HG03175 (cell line): ENCODE measurements around the gene GYG1.

Experiments used
- ATAC-seq: cut with Tn5 transposase; IDR thresholded peaks from one replicate; pipeline ENCODE4 v1.9.1; 2021; ENCODE audit warnings: mild to moderate bottlenecking, moderate library complexity; ENCODE audit not compliant: unreplicated experiment

The GYG1 gene

DNA sequence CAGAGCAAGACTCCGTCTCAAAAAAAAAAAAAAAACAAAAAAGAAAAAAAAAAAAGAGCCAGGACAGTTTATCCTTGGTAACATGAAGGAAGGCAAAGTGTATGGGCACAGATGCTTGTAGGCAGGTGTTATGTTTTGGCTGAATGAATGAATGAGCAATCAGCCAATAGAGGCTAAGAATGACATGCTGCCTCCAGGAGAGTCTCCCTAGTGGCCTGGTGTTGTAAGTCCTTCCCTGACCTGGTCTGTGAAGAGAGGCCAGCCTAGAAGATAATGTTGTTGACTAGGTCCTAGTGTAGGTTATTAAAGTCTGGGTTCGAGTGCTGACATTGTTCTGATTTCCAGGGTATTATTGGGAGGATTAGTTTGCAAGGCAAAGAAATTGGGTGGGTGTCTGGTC lies 24.9 kb downstream of the GYG1 start:
- ATAC-seq = no peak

DNA sequence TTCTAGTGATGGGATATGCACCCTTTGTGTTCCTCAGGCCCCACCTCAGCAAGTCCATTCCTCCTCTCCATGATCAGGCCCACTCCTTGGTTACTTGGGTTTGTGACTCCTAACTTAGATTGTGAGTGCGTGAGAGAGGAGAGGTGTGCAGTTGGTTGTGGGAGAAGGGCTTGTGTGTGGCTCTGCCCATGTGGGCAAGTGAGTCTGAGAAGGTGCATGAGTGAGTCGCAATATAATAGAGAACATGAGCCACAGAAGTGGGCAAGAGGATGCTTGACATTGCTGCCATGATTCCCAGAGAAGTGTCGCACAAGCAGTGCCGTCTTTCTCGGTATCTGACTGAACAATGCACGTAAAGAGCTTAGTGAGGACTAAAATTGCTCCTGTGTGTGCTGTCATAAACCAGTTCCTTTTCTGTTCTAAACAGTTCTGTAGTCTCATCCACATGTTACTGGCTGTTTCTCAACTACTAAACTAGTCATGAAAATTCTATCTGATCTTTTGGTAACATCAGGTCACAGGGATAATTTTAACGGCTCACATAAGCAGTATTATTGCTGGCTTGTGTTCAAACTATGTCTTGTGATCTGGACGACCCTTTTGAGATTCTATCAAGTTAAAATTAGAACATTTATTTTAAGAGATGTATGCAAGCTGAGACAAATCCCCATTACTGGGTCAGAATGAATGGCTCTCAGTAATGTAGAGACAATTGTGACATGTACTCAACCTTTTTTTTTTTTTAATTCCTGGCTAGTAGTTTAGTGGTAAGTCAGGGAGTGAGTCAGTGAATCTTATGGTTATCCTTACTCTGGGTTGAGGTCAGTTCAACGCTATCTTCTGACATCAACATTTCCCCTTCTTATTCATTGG lies 25.6 kb downstream of the GYG1 start:
- no peak for ATAC-seq

DNA sequence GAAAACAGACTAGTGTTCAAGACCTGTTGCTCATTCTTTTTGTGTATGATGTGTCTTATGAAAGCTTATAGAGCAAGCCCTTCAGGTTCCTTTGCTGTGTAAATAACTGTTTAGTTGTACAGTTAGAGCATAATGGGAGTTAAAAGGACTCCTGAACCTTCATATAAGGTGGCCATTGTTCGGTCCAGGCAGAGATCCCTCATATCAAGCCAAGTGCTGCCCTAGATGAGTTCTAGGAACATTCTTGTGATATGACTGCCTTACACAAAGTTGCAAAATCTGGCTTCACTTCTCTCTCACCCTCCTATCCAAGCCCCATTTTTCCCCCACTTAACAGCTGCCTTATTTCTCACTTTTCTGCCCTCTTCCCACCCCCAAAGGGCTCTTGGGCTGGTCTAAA lies 26.9 kb downstream of the GYG1 start:
- no peak for ATAC-seq

DNA sequence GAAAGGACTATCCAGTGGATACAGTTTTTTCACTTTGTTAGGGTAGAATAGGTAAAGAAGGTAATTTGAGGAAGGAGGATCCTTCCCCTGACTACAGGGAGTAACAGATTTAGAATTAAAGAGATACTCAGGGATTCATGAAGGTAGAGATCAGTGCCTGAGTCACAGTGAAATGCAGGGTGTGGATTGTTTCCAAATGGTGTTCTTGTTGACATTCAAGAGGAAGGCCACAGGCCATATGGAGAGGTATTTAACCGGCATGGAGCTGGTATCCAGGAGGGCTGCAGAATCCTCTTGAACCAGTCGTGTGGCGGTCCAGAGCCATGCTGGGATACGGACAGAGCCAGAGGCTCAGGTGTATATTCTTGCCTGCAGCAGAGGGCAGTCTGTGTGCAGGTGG lies 28.2 kb downstream of the GYG1 start:
- no peak for ATAC-seq

DNA sequence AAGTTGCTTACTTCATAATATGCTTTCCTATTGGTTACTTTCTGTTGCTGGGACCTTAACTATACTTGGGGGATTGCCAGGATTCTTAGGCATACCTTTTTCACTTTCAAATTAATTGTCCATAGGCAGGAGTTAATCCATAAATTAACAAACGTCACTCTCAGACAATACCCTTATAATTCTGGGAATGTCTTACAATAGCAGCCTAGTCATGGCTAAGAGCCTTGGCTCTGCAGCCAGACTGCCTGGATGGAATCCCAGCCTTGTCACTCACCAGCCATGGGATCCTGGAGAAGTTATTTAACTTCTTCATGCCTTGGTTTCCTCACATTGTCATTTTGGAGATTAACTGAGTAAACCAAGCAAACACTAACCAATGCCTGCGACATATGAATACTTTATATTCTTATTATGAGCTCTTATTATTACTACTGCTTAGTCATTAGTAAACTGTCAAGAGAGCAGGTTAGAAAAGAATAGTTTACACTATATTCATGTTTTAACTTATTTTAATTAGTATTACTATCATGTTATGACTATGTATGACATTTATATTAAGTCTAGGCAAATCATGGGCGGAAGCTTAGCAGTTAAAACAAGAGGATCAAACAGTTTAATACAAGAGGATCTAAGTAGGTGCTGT lies 29.0 kb downstream of the GYG1 start:
- ATAC-seq = no peak

DNA sequence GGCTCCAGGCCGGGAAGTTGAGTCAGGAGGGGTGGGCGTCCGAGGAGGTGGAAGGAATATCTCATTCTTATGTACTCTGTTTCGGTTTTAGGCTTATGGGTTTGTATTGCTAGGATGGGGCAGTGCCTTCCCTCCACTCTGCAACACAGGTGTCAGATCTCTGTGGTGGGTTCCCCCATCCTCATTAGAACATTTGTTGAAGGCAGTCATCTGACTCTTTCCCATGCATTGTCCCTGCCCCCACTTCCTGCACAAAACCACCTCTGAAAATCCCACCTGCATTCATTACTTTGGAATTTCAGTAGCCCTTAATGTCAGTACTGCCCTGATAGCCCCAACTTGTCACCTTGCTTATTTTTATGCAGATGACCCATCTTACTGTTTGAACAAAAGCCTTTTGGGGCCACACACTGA lies 29.5 kb downstream of the GYG1 start:
- no peak for ATAC-seq

DNA sequence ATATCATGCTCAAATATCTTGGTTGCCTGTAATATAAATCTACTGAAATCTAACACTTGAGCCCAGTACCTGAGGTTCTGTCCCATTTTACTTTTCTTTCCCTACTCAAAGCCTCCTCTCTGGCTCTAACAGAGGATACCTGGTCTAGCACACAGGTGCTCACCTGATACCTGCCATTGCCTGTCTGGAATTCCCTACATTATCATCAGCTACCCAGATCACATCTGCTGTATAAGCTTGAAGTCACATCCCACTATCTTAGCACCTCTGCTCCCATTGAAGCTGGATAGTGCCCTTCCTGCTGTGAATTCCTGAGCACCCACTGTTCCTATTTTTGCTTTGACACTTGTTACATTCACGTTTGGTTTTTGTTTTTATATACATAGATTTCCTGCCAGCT lies 30.5 kb downstream of the GYG1 start:
- ATAC-seq = no peak

DNA sequence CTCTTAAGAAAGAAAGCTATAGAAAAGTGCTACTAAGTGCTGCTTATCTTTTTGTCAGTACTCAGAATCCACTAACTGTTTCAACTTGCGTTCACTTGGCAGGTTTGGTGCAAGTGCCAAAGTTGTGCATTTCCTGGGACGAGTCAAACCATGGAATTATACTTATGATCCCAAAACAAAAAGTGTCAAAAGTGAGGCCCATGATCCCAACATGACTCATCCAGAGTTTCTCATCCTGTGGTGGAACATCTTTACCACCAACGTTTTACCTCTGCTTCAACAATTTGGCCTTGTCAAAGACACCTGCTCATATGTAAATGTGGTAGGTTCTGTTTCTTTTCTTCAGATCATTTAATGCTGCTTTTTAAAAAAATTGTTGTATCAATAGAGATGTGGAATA lies 32.6 kb downstream of the GYG1 start:
- no peak for ATAC-seq

DNA sequence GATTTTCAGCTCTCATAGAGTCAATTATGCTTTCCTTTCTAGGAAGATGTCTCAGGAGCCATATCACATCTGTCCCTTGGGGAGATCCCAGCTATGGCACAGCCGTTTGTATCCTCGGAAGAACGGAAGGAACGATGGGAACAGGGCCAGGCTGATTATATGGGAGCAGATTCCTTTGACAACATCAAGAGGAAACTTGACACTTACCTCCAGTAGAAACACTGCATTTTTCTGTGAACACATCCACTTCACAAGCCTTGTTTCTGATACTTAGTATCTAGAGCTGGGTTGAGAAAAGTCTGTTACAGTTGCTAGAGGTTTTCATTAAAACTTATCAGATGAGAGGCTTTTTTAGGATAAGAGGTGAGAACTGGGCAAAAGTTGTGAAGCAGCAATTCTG lies 35.4 kb downstream of the GYG1 start:
- ATAC-seq = no peak

DNA sequence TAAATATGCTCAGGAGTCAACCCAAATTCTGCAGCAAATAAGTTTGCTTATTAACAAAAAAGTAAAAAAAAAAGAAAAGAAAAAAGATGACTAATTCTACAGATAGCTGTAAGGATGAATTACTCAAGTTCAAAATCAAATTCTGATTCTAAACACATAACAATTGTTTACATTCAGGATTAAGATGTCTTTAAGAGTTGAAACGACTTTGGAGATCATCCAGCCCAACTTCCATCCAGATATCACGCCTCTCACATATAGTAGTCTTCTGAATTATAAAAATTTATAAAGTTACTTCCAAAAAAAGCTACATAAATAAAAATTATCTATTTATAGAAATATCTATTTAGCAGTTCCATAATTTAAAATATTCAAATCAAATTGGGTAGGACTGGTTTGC lies 39.8 kb downstream of the GYG1 start:
- ATAC-seq = no peak

DNA sequence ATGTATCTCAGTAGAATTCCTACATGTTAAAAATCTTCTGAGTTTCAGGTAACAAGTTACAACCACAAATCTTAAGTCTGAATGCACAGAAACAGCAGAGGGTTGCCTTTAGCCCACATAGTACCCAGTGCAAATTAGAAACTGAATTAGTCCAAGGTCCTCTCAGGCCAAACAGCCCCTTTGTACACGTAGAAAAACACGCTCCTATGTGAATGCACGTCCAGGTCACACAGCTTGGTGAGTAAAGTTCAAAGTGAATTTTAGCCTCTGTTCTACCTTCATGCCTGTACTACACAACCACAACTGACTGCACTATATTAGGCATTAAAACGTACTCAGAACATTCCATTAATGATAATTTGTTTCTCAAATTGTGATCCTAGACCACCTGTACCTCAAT lies 46.3 kb downstream of the GYG1 start:
- no peak for ATAC-seq

DNA sequence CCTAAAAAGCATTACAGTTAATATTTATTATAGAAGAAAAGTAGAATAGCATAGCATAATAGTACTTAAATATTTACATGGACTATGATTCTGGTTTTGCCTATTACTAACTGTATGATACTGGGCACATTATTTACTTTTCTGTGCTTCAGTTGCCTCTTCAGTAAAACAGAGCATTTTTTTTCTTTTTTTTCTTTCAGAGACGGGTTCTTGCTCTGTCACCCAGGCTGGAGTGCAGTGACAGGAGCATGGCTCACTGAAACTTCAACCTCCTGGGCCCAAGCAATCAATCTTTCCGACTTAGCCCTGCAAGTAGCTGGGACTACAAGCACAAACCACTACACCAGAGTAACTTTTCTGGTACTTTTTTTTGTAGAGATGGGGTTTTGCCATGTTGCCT lies 47.0 kb downstream of the GYG1 start:
- ATAC-seq = no peak

DNA sequence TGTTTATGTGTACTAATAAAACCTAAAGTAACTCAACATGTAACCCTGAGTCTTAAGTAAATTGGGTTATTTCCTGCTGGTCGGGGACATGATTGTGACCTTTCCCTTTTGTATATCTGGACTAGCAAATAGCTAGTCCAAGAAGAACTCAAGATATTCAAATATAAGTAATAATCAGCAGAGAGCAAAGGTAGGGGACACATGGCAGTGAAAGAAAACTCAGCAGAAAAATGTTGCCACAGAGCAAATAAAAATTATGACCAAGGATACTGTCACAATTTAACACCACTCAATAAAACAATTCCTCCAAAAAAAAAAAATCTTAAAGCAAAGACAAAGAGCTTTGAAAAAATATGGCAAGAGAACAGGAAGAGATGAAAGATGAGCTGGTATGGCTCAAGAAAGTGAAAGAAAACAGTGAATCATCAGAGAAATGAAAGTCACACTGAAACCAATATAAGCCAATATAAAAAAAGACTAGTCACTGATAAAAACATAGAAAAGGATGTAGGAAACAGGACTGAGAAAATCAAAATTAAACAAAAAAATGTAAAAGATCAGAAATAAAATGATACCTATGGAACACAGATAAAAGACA lies 51.5 kb downstream of the GYG1 start:
- ATAC-seq = peak; percentile 93

DNA sequence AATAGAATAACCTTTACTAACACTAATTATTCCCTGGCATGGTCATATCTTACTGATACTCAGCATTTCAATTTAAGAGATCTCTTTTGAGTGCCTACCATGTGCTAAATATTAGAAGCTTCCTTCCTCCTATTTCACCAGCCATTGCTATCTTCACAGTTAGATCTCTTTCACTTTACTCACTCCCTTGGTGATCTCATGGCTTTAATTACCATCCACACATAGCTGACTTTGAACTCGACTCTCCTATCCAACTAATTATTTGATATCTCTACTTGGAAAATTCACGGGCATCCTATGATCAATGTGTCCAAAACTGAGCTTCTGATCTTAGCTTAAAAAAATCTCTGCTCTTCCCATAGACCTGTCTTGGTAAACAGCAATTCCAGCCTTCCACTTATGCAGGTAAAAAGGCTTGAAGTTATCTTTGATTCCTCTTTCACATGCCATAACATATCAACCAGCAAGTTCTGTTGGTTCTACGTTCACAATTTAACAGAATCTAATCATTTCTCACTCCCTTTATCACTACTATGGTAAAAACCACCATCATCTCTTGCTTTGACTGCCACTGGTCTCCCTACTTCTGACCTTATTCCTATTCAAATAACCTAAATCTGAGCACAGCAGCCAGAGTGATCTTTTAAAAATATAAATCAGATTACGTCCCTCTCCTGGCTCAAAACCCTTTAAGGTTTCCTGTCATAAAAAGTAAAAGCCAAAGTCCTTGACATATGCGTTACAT lies 53.2 kb downstream of the GYG1 start:
- no peak for ATAC-seq

DNA sequence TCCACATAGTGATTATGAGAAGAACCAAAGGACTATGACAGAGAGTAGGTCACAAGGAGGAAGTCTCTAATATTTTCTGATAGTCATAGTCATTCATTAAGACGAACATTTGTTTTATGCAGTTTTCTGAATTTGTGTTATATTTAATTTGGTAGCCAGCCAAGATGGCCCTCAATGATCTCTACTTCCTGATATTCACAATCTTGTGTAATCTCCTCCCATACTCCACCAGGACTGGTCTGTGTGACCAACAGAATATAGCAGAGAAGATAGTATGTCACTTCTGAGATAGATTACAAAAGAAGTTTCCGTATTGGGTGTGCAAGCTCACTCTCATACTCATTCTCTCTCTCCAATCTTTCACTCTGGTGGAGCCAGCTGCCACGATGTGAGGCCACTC lies 64.2 kb downstream of the GYG1 start:
- ATAC-seq = no peak

DNA sequence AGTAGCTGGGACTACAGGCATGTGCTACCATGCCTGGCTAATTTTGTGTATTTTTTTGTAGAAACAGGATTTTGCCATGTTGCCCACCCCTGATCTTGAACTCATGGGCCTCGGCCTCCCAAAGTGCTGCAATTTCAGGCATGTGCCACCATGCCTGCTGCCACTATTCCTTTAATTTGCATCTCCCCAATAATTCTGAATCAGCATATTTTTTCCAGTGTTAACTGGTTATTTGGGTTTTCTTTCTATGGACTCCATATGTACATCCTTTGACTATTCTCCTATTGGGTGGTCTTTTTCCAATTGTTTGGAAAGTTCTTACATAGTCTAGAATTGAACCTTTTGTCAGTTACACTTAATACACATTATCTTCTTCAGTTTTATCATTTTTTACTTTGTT lies 66.9 kb downstream of the GYG1 start:
- no peak for ATAC-seq

DNA sequence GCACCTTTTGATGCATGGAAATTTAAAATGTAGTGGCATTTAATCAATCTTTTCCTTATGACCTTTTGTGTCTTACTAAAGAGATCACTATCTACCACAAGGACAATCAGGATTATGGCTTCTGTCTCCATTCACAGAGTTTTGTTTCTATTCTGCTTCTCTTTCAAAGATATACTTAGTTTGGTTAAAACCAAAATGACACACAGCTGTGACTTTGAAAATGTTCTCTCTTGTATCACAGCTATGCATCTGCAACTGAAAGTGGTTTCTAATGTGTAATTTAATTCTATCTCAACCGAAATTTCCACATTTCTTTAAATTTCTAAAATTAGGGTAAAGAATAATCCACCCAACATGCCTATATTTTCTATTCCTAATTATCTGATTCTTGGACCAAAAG lies 67.3 kb downstream of the GYG1 start:
- ATAC-seq = no peak

DNA sequence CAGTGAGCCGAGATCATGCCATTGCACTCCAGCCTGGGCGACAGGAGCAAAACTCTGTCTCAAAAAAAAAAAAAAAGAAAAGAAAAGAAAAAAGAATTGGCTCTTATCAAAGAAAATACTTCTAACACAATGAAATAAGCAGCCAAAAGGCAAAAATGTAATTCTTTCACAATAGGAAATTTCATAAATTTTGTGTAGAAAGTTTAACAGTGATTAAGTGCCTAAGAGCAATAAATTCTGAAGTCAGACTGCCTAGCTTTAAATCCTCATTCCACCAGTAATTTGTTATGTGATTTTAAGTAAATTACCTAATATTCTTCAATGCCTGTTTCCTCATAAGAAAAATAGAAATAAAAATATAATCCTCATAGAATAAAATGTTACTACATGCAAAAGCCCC lies 70.4 kb downstream of the GYG1 start:
- ATAC-seq = no peak

DNA sequence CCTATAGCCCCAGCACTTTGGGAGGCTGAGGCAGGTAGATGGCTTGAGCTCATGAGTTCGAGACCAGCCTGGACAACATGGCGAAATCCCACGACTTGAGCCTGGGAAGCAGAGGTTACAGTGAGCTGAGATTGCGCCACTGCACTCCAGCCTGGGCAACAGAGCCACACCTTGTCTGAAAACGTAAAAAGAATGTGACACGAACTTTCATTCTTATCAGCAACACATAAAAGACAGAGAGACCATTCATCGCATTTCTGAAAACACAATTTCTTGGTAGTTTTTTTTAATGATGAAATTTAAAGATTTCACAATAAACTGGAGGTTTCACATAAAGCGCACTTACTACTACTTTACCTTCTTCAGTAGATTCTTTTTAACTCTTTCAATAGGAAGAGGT lies 76.5 kb downstream of the GYG1 start:
- ATAC-seq = no peak
